Stomach (tissue), 9 donors: Measurements from ENCODE around the gene SVOP. TPM values are rescaled to one million over a fixed set of nuclear protein-coding genes. Genes with fewer than 3 reads are reported as not detected.

Source experiments
- DNase-seq, 2 donors: peaks; one replicate each; pipeline versions ENCODE4 v3.0.0 to v3.0.0-alpha.2; 2013 to 2019
- H3K27ac ChIP-seq, 5 donors: fragments of 200-600 bp in 4 of 5; sonication (generic) in 4 of 5; one replicate each; pipeline ENCODE4 v1.5.1; 2013 to 2019; ENCODE audit warnings: mild to moderate bottlenecking in 1 of 5, moderate library complexity in 1 of 5
- H3K27me3 ChIP-seq, 3 donors: fragments of 200-600 bp; sonication (generic); one replicate each; pipeline ENCODE4 v1.5.1; 2017 to 2019; ENCODE audit warnings: mixed run types in 1 of 3
- H3K36me3 ChIP-seq, 4 donors: fragments of 200-600 bp; sonication (generic); 1 replicate in 3 of 4; 2 replicates in 1 of 4; pipeline ENCODE4 v1.5.1; 2016 to 2019
- H3K4me1 ChIP-seq, 4 donors: fragments of 200-600 bp; sonication (generic); one replicate each; pipeline ENCODE4 v1.5.1; 2016 to 2019
- H3K4me3 ChIP-seq, 4 donors: fragments of 200-600 bp; sonication (generic) in 3 of 4; one replicate each; pipeline ENCODE4 v1.5.1; 2016 to 2019; ENCODE audit warnings: mild to moderate bottlenecking in 1 of 4
- H3K9me3 ChIP-seq, 4 donors: fragments of 200-600 bp; sonication (generic); one replicate each; pipeline ENCODE4 v1.5.1; 2016 to 2019
- CTCF ChIP-seq, 7 experiments: fragments of 450-650 bp in 4 of 7; fragments of 200-600 bp in 3 of 7; sonication (generic) in 3 of 7; IDR thresholded peaks; one replicate each; pipeline ENCODE4 v1.5.1; 2016 to 2019; ENCODE audit warnings: antibody characterized with exemption in 7 of 7, control low read depth in 2 of 7, mild to moderate bottlenecking in 1 of 7
- EP300 ChIP-seq: sonication (generic); formaldehyde crosslinking; IDR thresholded peaks from one replicate; pipeline ENCODE4 v1.6.1; 2017; ENCODE audit warnings: antibody characterized with exemption
- POLR2A ChIP-seq, 4 donors: fragments of 450-650 bp; IDR thresholded peaks; one replicate each; pipeline ENCODE4 v1.6.1; 2016; ENCODE audit warnings: antibody characterized with exemption in 4 of 4, control low read depth in 2 of 4, mild to moderate bottlenecking in 1 of 4, moderate library complexity in 1 of 4
- POLR2AphosphoS5 ChIP-seq, 3 donors: sonication (generic); formaldehyde crosslinking; IDR thresholded peaks; one replicate each; pipeline ENCODE4 v1.6.1; 2016; ENCODE audit warnings: antibody characterized with exemption in 3 of 3
- WGBS, 5 donors: extraction: QIAGEN DNeasy Blood & Tissue Kit in 3 of 5; methylation state at CpG; one replicate each; pipeline versions ENCODE4 v1.1.5 to v1.1.7; 2013 to 2018; 5-methylcytosine and 5-hydroxymethylcytosine counted together
- intact Hi-C: fragments of 100-400 bp; cut with DNase I; formaldehyde crosslinking; loops from one replicate; pipeline ENCODE4 v1.15.1; 2023; ENCODE audit warnings: low total_unique reads
- polyA plus RNA-seq, 3 donors: library from polyadenylated mRNA; stranded (reverse); fragments of 200-250 nt; gene quantifications; one replicate each; pipeline ENCODE4 v1.2.3, GENCODE V29; 2013
- total RNA-seq, 5 donors: library from RNA; depleted of rRNA; stranded (reverse); fragments of >200 nt; gene quantifications; one replicate each; pipeline versions ENCODE4 v1.1.0 to v1.2.3, GENCODE V29; 2014 to 2016
- donor health status: healthy with polysubstance abuse.
- donor health status: Bipolar disorder and iron deficiency.
- donor health status: healthy.

Gene SVOP
- total and polyA plus RNA-seq, 8 donors: 0.08 to 2.0 (median 0.37) TPM; not detected in 3

- H3K27ac ChIP-seq: no peak overlapping the region
- intact Hi-C loops: no loop called here
- WGBS, 5 donors: 63 to 80% (median 76%) methylated on average over 2 to 4 of the region's 4 CpGs
- no peak for TF ChIP-seq EP300
- TF ChIP-seq POLR2AphosphoS5 (IDR thresholded peaks at IDR 0.05): no peak
- no peak for TF ChIP-seq CTCF (IDR thresholded peaks at IDR 0.05)
- no peak for TF ChIP-seq POLR2A (IDR thresholded peaks at IDR 0.05)
- no peak overlapping the region for H3K4me3 ChIP-seq
- peaks cover 0 to 13% (median 0%) of the 10 kb centered on the region in 3 donors for H3K27me3 ChIP-seq
- H3K9me3 ChIP-seq: no peaks in the 10 kb centered on the region
- H3K36me3 ChIP-seq: no peaks in the 10 kb centered on the region
- H3K4me1 ChIP-seq: no peaks in the 10 kb centered on the region
- no peak for DNase-seq
Observed at GRCh38 chr12:108977360-108977759, 43.5 kb downstream of the SVOP start.

- H3K9me3 ChIP-seq: no peaks in the 10 kb centered on the region
- peaks cover 0 to 25% (median 0%) of the 10 kb centered on the region in 3 donors for H3K27me3 ChIP-seq
- TF ChIP-seq POLR2A (IDR thresholded peaks at IDR 0.05): no peak
- TF ChIP-seq EP300: no peak
- TF ChIP-seq CTCF (IDR thresholded peaks at IDR 0.05): no peak
- no peak for TF ChIP-seq POLR2AphosphoS5 (IDR thresholded peaks at IDR 0.05)
- no peak overlapping the region for H3K4me3 ChIP-seq
- intact Hi-C loops: no loop called here
- 63 to 79% (median 73%) methylated on average over 2 of the region's 2 CpGs for WGBS, 5 donors
- H3K4me1 ChIP-seq: no peaks in the 10 kb centered on the region
- no peaks in the 10 kb centered on the region for H3K36me3 ChIP-seq
- no peak overlapping the region for H3K27ac ChIP-seq
- DNase-seq: no peak
Observed at GRCh38 chr12:108975024-108975593, 45.8 kb downstream of the SVOP start.

- Histone ChIP-seq H3K27ac (no peak overlapping the region), H3K27me3 (peaks cover 0 to 30% (median 0%) of the 10 kb centered on the region in 3 donors), H3K4me3 (no peak overlapping the region), H3K9me3 (no peaks in the 10 kb centered on the region), H3K4me1 (no peaks in the 10 kb centered on the region), H3K36me3 (no peaks in the 10 kb centered on the region)
- TF ChIP-seq EP300 (no peak), CTCF (IDR thresholded peaks at IDR 0.05) (no peak), POLR2A (IDR thresholded peaks at IDR 0.05) (no peak), POLR2AphosphoS5 (IDR thresholded peaks at IDR 0.05) (no peak)
- 56 to 74% (median 65%) methylated on average over 4 of the region's 4 CpGs for WGBS, 5 donors
- no peak for DNase-seq
- intact Hi-C loops: no loop called here
Observed at GRCh38 chr12:108973629-108974152, 47.2 kb downstream of the SVOP start.

GRCh38 chr12:108972358-108972757 lies 48.5 kb downstream of the SVOP start:
- Histone ChIP-seq H3K4me1 (no peaks in the 10 kb centered on the region), H3K27ac (no peak overlapping the region), H3K27me3 (peaks cover 0 to 29% (median 0%) of the 10 kb centered on the region in 3 donors), H3K9me3 (no peaks in the 10 kb centered on the region), H3K4me3 (no peak overlapping the region), H3K36me3 (no peaks in the 10 kb centered on the region)
- 64 to 74% (median 71%) methylated on average over 9 of the region's 9 CpGs for WGBS, 5 donors
- intact Hi-C loops: no loop called here
- TF ChIP-seq POLR2A (IDR thresholded peaks at IDR 0.05): no peak
- no peak for TF ChIP-seq CTCF (IDR thresholded peaks at IDR 0.05)
- no peak for TF ChIP-seq EP300
- no peak for TF ChIP-seq POLR2AphosphoS5 (IDR thresholded peaks at IDR 0.05)
- peak in 1 of 2 donors; percentile 10 for DNase-seq
